HCT116 (cell line): ENCODE measurements around the gene CTRL. TPM values are rescaled to one million over a fixed set of nuclear protein-coding genes. Genes with fewer than 3 reads are reported as not detected.

Experiments used
- ATAC-seq: fragments of 200-7000 bp; cut with Tn5 transposase; 2 replicates; pipeline ENCODE4 v1.9.1; 2020; ENCODE audit warnings: mild to moderate bottlenecking, moderate library complexity
- BruUV-seq: library from RNA; stranded (reverse); fragments of 400-500 nt; replicated peaks from 2 replicates; lab custom pipeline; 2021; lab: Mats Ljungman, UMichigan
- CTCF ChIA-PET: fragments of 300-600 bp; sonication (Branson Sonifier 250); formaldehyde crosslinking; loops from one replicate; lab custom pipeline; 2021; ENCODE audit warnings: antibody characterized with exemption; lab: Charles Lee
- POLR2A ChIA-PET: fragments of 300-600, 350-600 bp; sonication (Branson Sonifier 250); formaldehyde crosslinking; loops from one replicate; lab custom pipeline; 2021; ENCODE audit warnings: antibody characterized with exemption; lab: Charles Lee
- RAD21 ChIA-PET, 2 experiments: fragments of 300-600 bp; sonication (Branson Sonifier 250); formaldehyde crosslinking; loops; one replicate each; lab custom pipeline; 2023; ENCODE audit warnings: low total read pairs in 2 of 2; ENCODE audit not compliant: uncharacterized antibody in 2 of 2, unreplicated experiment in 2 of 2, low non-redundant PET in 1 of 2; lab: Charles Lee
- DNase-seq: peaks from one replicate; pipeline ENCODE4 v3.0.0-alpha.2; 2010; ENCODE audit warnings: low read depth, low spot score
- H2AFZ ChIP-seq: fragments of 200-600 bp; shearing (Covaris generic), sonication (generic); 2 replicates; pipeline ENCODE4 v1.6.1; 2017; ENCODE audit warnings: low read depth, mixed run types, mixed read lengths, antibody characterized with exemption, low read length; ENCODE audit not compliant: poor library complexity, severe bottlenecking
- H3K27ac ChIP-seq: 2 replicates; pipeline ENCODE4 v1.5.1; 2012; ENCODE audit warnings: low read depth, low read length
- H3K27me3 ChIP-seq: fragments of 200-600 bp; sonication (generic); 2 replicates; pipeline ENCODE4 v1.6.1; 2016; ENCODE audit warnings: mixed run types, low read length, mixed read lengths; ENCODE audit not compliant: insufficient read depth
- H3K36me3 ChIP-seq, 2 experiments: fragments of 200-500 bp in 1 of 2; fragments of 200-600 bp in 1 of 2; sonication (Bioruptor generic) in 1 of 2; sonication (generic) in 1 of 2; 2 replicates each; pipeline versions ENCODE4 v1.5.1 to v1.6.1; 2014 to 2016; ENCODE audit warnings: low read length in 2 of 2, inconsistent platforms in 1 of 2, mixed read lengths in 1 of 2, mixed run types in 1 of 2; ENCODE audit not compliant: insufficient read depth in 2 of 2, control insufficient read depth in 1 of 2
- H3K4me1 ChIP-seq, 2 experiments: fragments of 200-600 bp in 1 of 2; sonication (generic) in 1 of 2; 2 replicates each; pipeline versions ENCODE4 v1.5.1 to v1.6.1; 2012 to 2017; ENCODE audit warnings: low read length in 2 of 2, inconsistent platforms in 1 of 2, mild to moderate bottlenecking in 1 of 2, mixed read lengths in 1 of 2, mixed run types in 1 of 2, moderate library complexity in 1 of 2; ENCODE audit not compliant: insufficient read depth in 2 of 2, control insufficient read depth in 1 of 2
- H3K4me2 ChIP-seq: fragments of 200-600 bp; sonication (generic); 2 replicates; pipeline ENCODE4 v1.6.1; 2017; ENCODE audit warnings: mixed run types, low read length, mixed read lengths
- H3K4me3 ChIP-seq, 2 experiments: fragments of 200-600 bp in 1 of 2; sonication (generic) in 1 of 2; replicated peaks in 1 of 2; 2 replicates each; pipeline ENCODE4 v1.5.1; 2011 to 2016; ENCODE audit warnings: low read length in 2 of 2, control low read depth in 1 of 2, low read depth in 1 of 2, mild to moderate bottlenecking in 1 of 2, mixed read lengths in 1 of 2, mixed run types in 1 of 2
- H3K79me2 ChIP-seq: fragments of 200-600 bp; sonication (generic); 2 replicates; pipeline ENCODE4 v1.6.1; 2017; ENCODE audit warnings: mild to moderate bottlenecking, mixed run types, low read length, moderate library complexity, mixed read lengths; ENCODE audit not compliant: insufficient read depth
- H3K9ac ChIP-seq: fragments of 200-600 bp; sonication (generic); 2 replicates; pipeline ENCODE4 v1.6.1; 2016; ENCODE audit warnings: low read length, mixed read lengths
- H3K9me2 ChIP-seq: fragments of 200-600 bp; sonication (generic), shearing (Covaris generic); 2 replicates; pipeline ENCODE4 v1.6.1; 2017; ENCODE audit warnings: mixed run types, mild to moderate bottlenecking, moderate library complexity; ENCODE audit not compliant: insufficient read depth
- H3K9me3 ChIP-seq, 2 experiments: fragments of 200-500 bp in 1 of 2; fragments of 200-600 bp in 1 of 2; sonication (Bioruptor generic) in 1 of 2; sonication (generic) in 1 of 2; 2 replicates each; pipeline ENCODE4 v1.6.1; 2014 to 2017; ENCODE audit warnings: low read length in 2 of 2, mixed read lengths in 2 of 2, inconsistent platforms in 1 of 2, low read depth in 1 of 2, mild to moderate bottlenecking in 1 of 2, mixed run types in 1 of 2, moderate library complexity in 1 of 2; ENCODE audit not compliant: control insufficient read depth in 1 of 2, insufficient read depth in 1 of 2
- H4K20me1 ChIP-seq: fragments of 200-600 bp; sonication (generic), shearing (Covaris generic); 2 replicates; pipeline ENCODE4 v1.6.1; 2017; ENCODE audit warnings: mixed run types, mild to moderate bottlenecking, moderate library complexity; ENCODE audit not compliant: insufficient read depth
- ATF3 ChIP-seq: IDR thresholded peaks from 2 replicates; pipeline ENCODE4 v1.6.1; 2012
- CTCF ChIP-seq, 3 experiments: fragments of 200-600 bp in 1 of 3; sonication (generic) in 1 of 3; IDR thresholded peaks in 2 of 3; conservative IDR thresholded peaks in 1 of 3; 2 replicates each; pipeline ENCODE4 v1.5.1; 2012 to 2017; ENCODE audit warnings: low read depth in 2 of 3, low read length in 2 of 3, antibody characterized with exemption in 1 of 3, borderline replicate concordance in 1 of 3, control low read depth in 1 of 3, mild to moderate bottlenecking in 1 of 3, mixed read lengths in 1 of 3, mixed run types in 1 of 3, moderate library complexity in 1 of 3; ENCODE audit not compliant: insufficient read depth in 1 of 3
- EGR1 ChIP-seq: IDR thresholded peaks from 2 replicates; pipeline ENCODE4 v1.6.1; 2012; ENCODE audit warnings: low read depth
- ELF1 ChIP-seq: IDR thresholded peaks from 2 replicates; pipeline ENCODE4 v1.6.1; 2012; ENCODE audit warnings: low read depth, borderline replicate concordance
- FOSL1 ChIP-seq: IDR thresholded peaks from 2 replicates; pipeline ENCODE4 v1.6.1; 2012; ENCODE audit warnings: low read depth
- JUND ChIP-seq: IDR thresholded peaks from 2 replicates; pipeline ENCODE4 v1.6.1; 2012
- MAX ChIP-seq: IDR thresholded peaks from 2 replicates; pipeline ENCODE4 v1.6.1; 2012
- POLR2A ChIP-seq: IDR thresholded peaks from 2 replicates; pipeline ENCODE4 v1.7.0; 2011; ENCODE audit warnings: borderline replicate concordance; ENCODE audit not compliant: insufficient read depth, insufficient read length; ENCODE audit errors: extremely low read depth
- RAD21 ChIP-seq: IDR thresholded peaks from 2 replicates; pipeline ENCODE4 v1.6.1; 2012; ENCODE audit warnings: low read depth, mild to moderate bottlenecking
- SIN3A ChIP-seq: IDR thresholded peaks from 2 replicates; pipeline ENCODE4 v1.6.1; 2012; ENCODE audit warnings: low read depth
- SP1 ChIP-seq: IDR thresholded peaks from 2 replicates; pipeline ENCODE4 v1.6.1; 2012; ENCODE audit warnings: low read depth
- SRF ChIP-seq: IDR thresholded peaks from 2 replicates; pipeline ENCODE4 v1.6.1; 2012; ENCODE audit warnings: low read depth
- TCF7L2 ChIP-seq: IDR thresholded peaks from 2 replicates; pipeline ENCODE4 v1.7.0; 2011; ENCODE audit warnings: borderline replicate concordance, inconsistent platforms; ENCODE audit not compliant: insufficient read depth, insufficient read length; ENCODE audit errors: extremely low read depth
- YY1 ChIP-seq: IDR thresholded peaks from 2 replicates; pipeline ENCODE4 v1.6.1; 2011; ENCODE audit warnings: low read length, low read depth, moderate library complexity, mild to moderate bottlenecking; ENCODE audit not compliant: insufficient replicate concordance; ENCODE audit errors: extremely low read depth
- ZBTB33 ChIP-seq: IDR thresholded peaks from 2 replicates; pipeline ENCODE4 v1.6.1; 2011; ENCODE audit warnings: mild to moderate bottlenecking, low read length, moderate library complexity; ENCODE audit not compliant: insufficient replicate concordance; ENCODE audit errors: extremely low read depth
- ZFX ChIP-seq: fragments of 450-650 bp; IDR thresholded peaks from 2 replicates; pipeline ENCODE4 v1.6.1; 2017
- intact Hi-C: fragments of 100-400 bp; cut with micrococcal nuclease; formaldehyde crosslinking; loops from 2 replicates; pipeline ENCODE4 v1.10.0; 2022
- total RNA-seq: library from RNA; stranded (reverse); gene quantifications from one replicate; pipeline ENCODE4 v1.2.1, GENCODE V29; 2021; ENCODE audit not compliant: unreplicated experiment

The CTRL gene
- total RNA-seq, 1 experiment from 2014 or later, result 3.4 TPM

GRCh38 chr16:67892899-67893742, 38.5 kb downstream of the CTRL start, which contains the start of gene PSKH1:
PSKH1 (plus strand) TSS chr16:67893254; CDS start chr16:67908750, 15,496 bp downstream.
- no TSS peak for BruUV-seq
- no peaks in the 10 kb centered on the region for H3K36me3 ChIP-seq
- POLR2A ChIA-PET, result no interaction called here
- H3K9me3 ChIP-seq, result no peaks in the 10 kb centered on the region
- H2AFZ ChIP-seq, result peak within 1 kb of the TSS; percentile 1
- peak; percentile 88 for DNase-seq
- H3K4me2 ChIP-seq, result peak within 1 kb of the TSS; percentile 76
- H3K27me3 ChIP-seq, result no peaks in the 10 kb centered on the region
- H3K9ac ChIP-seq, result peak within 1 kb of the TSS; percentile 97
- H3K79me2 ChIP-seq, result peaks cover 43% of the 10 kb centered on the region
- peak within 1 kb of the TSS; percentile 91 to 98 for H3K4me3 ChIP-seq
- RAD21 ChIA-PET, result no interaction called here
- TF ChIP-seq YY1, result peak; percentile 91
- no peak for TF ChIP-seq MAX
- TF ChIP-seq SRF, result peak; percentile 88
- no peak for TF ChIP-seq RAD21
- no peak for TF ChIP-seq ZBTB33
- TF ChIP-seq FOSL1, result no peak
- TF ChIP-seq SP1, result peak; percentile 71
- TF ChIP-seq POLR2A, result peak; percentile 53
- no peak for TF ChIP-seq CTCF (IDR thresholded peaks at IDR 0.05 in 2 of 3, conservative IDR thresholded peaks at IDR 0.05 in 1 of 3; ENCODE audit: borderline replicate concordance in 1 of 3, insufficient read depth in 1 of 3, low read depth in 2 of 3, low read length in 2 of 3)
- no peak for TF ChIP-seq ELF1
- TF ChIP-seq SIN3A, result 0 out of 2 replicates have a peak, but pooled peaks have one; percentile 29
- peak; percentile 57 for TF ChIP-seq EGR1
- peak; percentile 99 for TF ChIP-seq ZFX
- no peak for TF ChIP-seq ATF3
- no peak for TF ChIP-seq TCF7L2
- no peak for TF ChIP-seq JUND
- CTCF ChIA-PET, result interaction anchor here (0.6 to 1.1 kb wide), 2 partner anchors 10 to 366 kb away, joined by 3 to 4 read pairs; no protein-coding TSS in a partner anchor
- H3K4me1 ChIP-seq, result peaks cover 13% of the 10 kb centered on the region in 2 experiments
- H4K20me1 ChIP-seq, result no peaks in the 10 kb centered on the region
- ATAC-seq, result peak; percentile 99
- intact Hi-C loops, result no loop called here
- H3K9me2 ChIP-seq, result no peaks in the 10 kb centered on the region
- H3K27ac ChIP-seq, result peak within 1 kb of the TSS; percentile 78
